HepG2 (cell line): ENCODE data around the gene SLC25A43. TPM values are rescaled to one million over a fixed set of nuclear protein-coding genes. Genes with fewer than 3 reads are reported as not detected.

Source experiments
- ATAC-seq: fragments of 200-7000 bp; cut with Tn5 transposase; 3 replicates; pipeline ENCODE4 v1.9.1; 2020; ENCODE audit warnings: mild to moderate bottlenecking, moderate library complexity
- BruUV-seq: library from RNA; stranded (reverse); fragments of 400-500 nt; replicated peaks from 2 replicates; lab custom pipeline; 2021; lab: Mats Ljungman, UMichigan
- CTCF ChIA-PET: fragments of 300-600 bp; formaldehyde crosslinking; extraction: SDS; loops from one replicate; lab custom pipeline; 2021; ENCODE audit warnings: low total read pairs, inconsistent platforms, low intra/inter-chr PET ratio; lab: Yijun Ruan, JAX
- POLR2A ChIA-PET: fragments of 350-600 bp; sonication (Branson Sonifier 250); formaldehyde crosslinking; loops from one replicate; lab custom pipeline; 2020; ENCODE audit warnings: antibody characterized with exemption, inconsistent platforms; lab: Yijun Ruan, JAX
- DNase-seq: peaks from one replicate; pipeline ENCODE4 v3.0.0-alpha.2; 2015; ENCODE audit warnings: low spot score
- FAIRE-seq: peaks from 3 replicates; lab custom pipeline; 2011; peaks lifted over from hg19 to GRCh38; lab: Jason Lieb, UNC
- H2AFZ ChIP-seq: one replicate; pipeline ENCODE4 v1.6.1; 2011; ENCODE audit warnings: low read length, inconsistent platforms
- H3K27ac ChIP-seq: fragments of 300-600 bp; 3 replicates; pipeline ENCODE4 v1.8.0; 2011; ENCODE audit warnings: mixed run types, mild to moderate bottlenecking, mixed read lengths, low read length, inconsistent platforms; ENCODE audit not compliant: insufficient read depth; ENCODE audit errors: extremely low read length
- H3K27me3 ChIP-seq, 2 experiments: fragments of 200-600 bp in 1 of 2; 2 replicates in 1 of 2; 3 replicates in 1 of 2; pipeline versions ENCODE4 v1.6.0 to v1.8.0; 2011; ENCODE audit warnings: low read length in 2 of 2, mild to moderate bottlenecking in 2 of 2, moderate library complexity in 2 of 2, inconsistent platforms in 1 of 2; ENCODE audit not compliant: insufficient read depth in 2 of 2, control insufficient read depth in 1 of 2
- H3K36me3 ChIP-seq, 2 experiments: fragments of 200-600 bp in 1 of 2; replicated peaks in 1 of 2; 2 replicates in 1 of 2; 3 replicates in 1 of 2; pipeline versions ENCODE4 v1.5.1 to v1.8.0; 2011; ENCODE audit warnings: low read length in 2 of 2, inconsistent platforms in 1 of 2; ENCODE audit not compliant: insufficient read depth in 2 of 2, control insufficient read depth in 1 of 2
- H3K4me1 ChIP-seq: 2 replicates; pipeline ENCODE4 v1.5.1; 2012; ENCODE audit warnings: low read length, inconsistent platforms; ENCODE audit not compliant: insufficient read depth
- H3K4me2 ChIP-seq: 2 replicates; pipeline ENCODE4 v1.6.0; 2011; ENCODE audit warnings: low read depth, low read length, inconsistent platforms
- H3K4me3 ChIP-seq, 3 experiments: fragments of 200-600 bp in 1 of 3; sonication (generic), shearing (Covaris generic) in 1 of 3; replicated peaks in 1 of 3; 2 replicates each; pipeline ENCODE4 v1.5.1; 2011 to 2016; ENCODE audit warnings: low read length in 3 of 3, inconsistent platforms in 2 of 3, low read depth in 2 of 3, mild to moderate bottlenecking in 2 of 3, control low read depth in 1 of 3, mixed read lengths in 1 of 3; ENCODE audit not compliant: insufficient read depth in 1 of 3
- H3K79me2 ChIP-seq: one replicate; pipeline ENCODE4 v1.6.1; 2011; ENCODE audit warnings: low read length, inconsistent platforms; ENCODE audit not compliant: insufficient read depth
- H3K9ac ChIP-seq: 2 replicates; pipeline ENCODE4 v1.6.0; 2011; ENCODE audit warnings: mild to moderate bottlenecking, low read depth, low read length, inconsistent platforms; ENCODE audit not compliant: insufficient read depth
- H3K9me3 ChIP-seq: 2 replicates; pipeline ENCODE4 v1.5.1; 2012; ENCODE audit warnings: mild to moderate bottlenecking, low read length
- H4K20me1 ChIP-seq: 2 replicates; pipeline ENCODE4 v1.6.0; 2011; ENCODE audit warnings: inconsistent platforms, mild to moderate bottlenecking, low read length, moderate library complexity; ENCODE audit not compliant: insufficient read depth
- ZNF121 ChIP-seq: sonication (generic); formaldehyde crosslinking; IDR thresholded peaks from 2 replicates; pipeline ENCODE4 v1.5.0; 2020; ENCODE audit warnings: mild to moderate bottlenecking, missing genetic modification reagents
- WGBS: methylation state at CpG from one replicate; pipeline ENCODE4 v1.1.6; 2017; ENCODE audit warnings: low lambda C conversion rate; 5-methylcytosine and 5-hydroxymethylcytosine counted together
- in situ Hi-C: cut with HindIII; loops from 2 replicates; pipeline ENCODE4 v1.10.0; 2017; ENCODE audit warnings: low pct_unique_long_range_greater_than_20kb; ENCODE audit not compliant: extremely low pct_ligation_motif_present
- intact Hi-C: fragments of 100-400 bp; cut with micrococcal nuclease; formaldehyde crosslinking; loops from one replicate; pipeline ENCODE4 v1.10.0; 2022; ENCODE audit not compliant: unreplicated experiment
- polyA plus RNA-seq, 8 experiments: library from polyadenylated mRNA; depleted of rRNA in 3 of 8; stranded (reverse) in 7 of 8; unstranded in 1 of 8; fragments of >200 nt; fragmentation: Illumina TruSeq in 4 of 8; extraction: Trizol in 4 of 8; gene quantifications; 2 replicates each; pipeline versions ENCODE4 v1.2.1 to v1.2.3, GENCODE V29; 2011 to 2016; ENCODE audit warnings: low read depth in 4 of 8, missing spikeins in 1 of 8, mixed read lengths in 1 of 8; ENCODE audit not compliant: insufficient read depth in 1 of 8
- total RNA-seq, 5 experiments: library from RNA; depleted of rRNA; stranded (reverse); fragments of >200 nt; fragmentation: Illumina TruSeq; extraction: Trizol; gene quantifications; 2 replicates each; pipeline ENCODE4 v1.2.3, GENCODE V29; 2016; ENCODE audit warnings: low read depth in 1 of 5
- TF ChIP-seq, protein P1 (sequence below): sonication (generic); formaldehyde crosslinking; IDR thresholded peaks from 2 replicates; pipeline ENCODE4 v1.4.0; 2020; ENCODE audit warnings: missing genetic modification reagents
- TF ChIP-seq, protein P2 (sequence below): sonication (generic); formaldehyde crosslinking; conservative IDR thresholded peaks from 2 replicates; pipeline ENCODE4 v1.8.0; 2022; ENCODE audit warnings: mild to moderate bottlenecking, moderate library complexity, missing genetic modification reagents

The SLC25A43 gene
- total and polyA plus RNA-seq, 2 of the 13 experiments (the other 11 are each of a cell fraction or from before 2014, with no cell fraction given) = 5.8 to 13.2 TPM

DNA sequence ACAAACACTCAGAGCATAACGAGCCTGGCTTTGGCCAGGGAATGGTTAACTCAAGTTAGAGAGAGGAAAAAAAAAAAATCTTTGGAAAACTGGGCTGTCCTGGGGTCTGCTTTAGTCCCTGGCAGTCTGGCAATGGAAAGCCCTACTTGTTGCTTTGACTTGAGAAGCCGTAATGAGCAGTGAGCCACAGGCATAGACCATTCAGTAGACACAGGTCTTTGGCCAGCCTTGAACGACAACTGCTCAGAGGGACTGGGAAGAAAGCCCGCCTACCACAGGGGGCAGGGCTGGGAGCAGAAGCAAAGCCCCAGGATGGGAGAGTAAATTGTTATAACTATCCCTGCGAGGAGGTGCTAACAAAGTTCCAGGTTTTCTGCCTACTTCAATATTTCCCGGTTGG lies 25.9 kb downstream of the SLC25A43 start:
- TF ChIP-seq, protein P1, sequence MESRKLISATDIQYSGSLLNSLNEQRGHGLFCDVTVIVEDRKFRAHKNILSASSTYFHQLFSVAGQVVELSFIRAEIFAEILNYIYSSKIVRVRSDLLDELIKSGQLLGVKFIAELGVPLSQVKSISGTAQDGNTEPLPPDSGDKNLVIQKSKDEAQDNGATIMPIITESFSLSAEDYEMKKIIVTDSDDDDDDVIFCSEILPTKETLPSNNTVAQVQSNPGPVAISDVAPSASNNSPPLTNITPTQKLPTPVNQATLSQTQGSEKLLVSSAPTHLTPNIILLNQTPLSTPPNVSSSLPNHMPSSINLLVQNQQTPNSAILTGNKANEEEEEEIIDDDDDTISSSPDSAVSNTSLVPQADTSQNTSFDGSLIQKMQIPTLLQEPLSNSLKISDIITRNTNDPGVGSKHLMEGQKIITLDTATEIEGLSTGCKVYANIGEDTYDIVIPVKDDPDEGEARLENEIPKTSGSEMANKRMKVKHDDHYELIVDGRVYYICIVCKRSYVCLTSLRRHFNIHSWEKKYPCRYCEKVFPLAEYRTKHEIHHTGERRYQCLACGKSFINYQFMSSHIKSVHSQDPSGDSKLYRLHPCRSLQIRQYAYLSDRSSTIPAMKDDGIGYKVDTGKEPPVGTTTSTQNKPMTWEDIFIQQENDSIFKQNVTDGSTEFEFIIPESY (CRISPR knock-in tag) = peak; percentile 73
- TF ChIP-seq, protein P2, sequence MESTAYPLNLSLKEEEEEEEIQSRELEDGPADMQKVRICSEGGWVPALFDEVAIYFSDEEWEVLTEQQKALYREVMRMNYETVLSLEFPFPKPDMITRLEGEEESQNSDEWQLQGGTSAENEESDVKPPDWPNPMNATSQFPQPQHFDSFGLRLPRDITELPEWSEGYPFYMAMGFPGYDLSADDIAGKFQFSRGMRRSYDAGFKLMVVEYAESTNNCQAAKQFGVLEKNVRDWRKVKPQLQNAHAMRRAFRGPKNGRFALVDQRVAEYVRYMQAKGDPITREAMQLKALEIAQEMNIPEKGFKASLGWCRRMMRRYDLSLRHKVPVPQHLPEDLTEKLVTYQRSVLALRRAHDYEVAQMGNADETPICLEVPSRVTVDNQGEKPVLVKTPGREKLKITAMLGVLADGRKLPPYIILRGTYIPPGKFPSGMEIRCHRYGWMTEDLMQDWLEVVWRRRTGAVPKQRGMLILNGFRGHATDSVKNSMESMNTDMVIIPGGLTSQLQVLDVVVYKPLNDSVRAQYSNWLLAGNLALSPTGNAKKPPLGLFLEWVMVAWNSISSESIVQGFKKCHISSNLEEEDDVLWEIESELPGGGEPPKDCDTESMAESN (CRISPR knock-in tag) = no peak
- no peak for TF ChIP-seq ZNF121

More for the DNA sequence above, 25.9 kb downstream of the SLC25A43 start:
- H4K20me1 ChIP-seq = no peaks in the 10 kb centered on the region
- ATAC-seq = no peak
- intact Hi-C loops (no loop called here), in situ Hi-C loops (no loop called here)
- H3K27ac ChIP-seq = no peak overlapping the region
- BruUV-seq = no TSS peak
- H3K27me3 ChIP-seq = no peaks in the 10 kb centered on the region
- no peaks in the 10 kb centered on the region for H3K36me3 ChIP-seq
- no peaks in the 10 kb centered on the region for H3K79me2 ChIP-seq
- no peak overlapping the region for H3K4me3 ChIP-seq
- no peak for FAIRE-seq
- no peaks in the 10 kb centered on the region for H3K9me3 ChIP-seq
- no peak overlapping the region for H3K9ac ChIP-seq
- H2AFZ ChIP-seq = no peak overlapping the region
- no peak overlapping the region for H3K4me2 ChIP-seq
- 87% methylated on average over 4 of the region's 6 CpGs for WGBS
- DNase-seq = no peak
- ChIA-PET CTCF (no interaction called here), POLR2A (no interaction called here)
- H3K4me1 ChIP-seq = peaks cover 33% of the 10 kb centered on the region
